Right renal cortex interstitium (tissue), 3 donors: ENCODE measurements around the gene ZNF714. TPM values are rescaled to one million over a fixed set of nuclear protein-coding genes. Genes with fewer than 3 reads are reported as not detected.

Experiments used
- DNase-seq, 3 donors: peaks; one replicate each; pipeline ENCODE4 v3.0.0-alpha.2; 2013; ENCODE audit warnings: low read depth in 3 of 3, low spot score in 2 of 3
- polyA plus RNA-seq, 3 donors: library from polyadenylated mRNA; unstranded; fragments of 120-200 nt; gene quantifications; one replicate each; pipeline ENCODE4 v1.2.1, GENCODE V29; 2013; ENCODE audit not compliant: insufficient read length in 3 of 3

Gene ZNF714
- 10 to 100 TPM; 11.3 to 20.7 (median 15.0) TPM for polyA plus RNA-seq

- DNase-seq: peak; percentile 41 to 83 (median 80)
Measured at GRCh38 chr19:21082011-21082975, at the start of gene ZNF714. Gene ZNF714, plus strand, starts transcription at chr19:21082203. Its CDS starts 16,066 bp downstream, at chr19:21098269.

- no peak for DNase-seq
Measured at GRCh38 chr19:21045028-21045427, 37.0 kb upstream of the ZNF714 start.

GRCh38 chr19:21046489-21046888 is 35.5 kb upstream of the ZNF714 start:
- no peak for DNase-seq

GRCh38 chr19:21047716-21048115 is 34.3 kb upstream of the ZNF714 start:
- no peak for DNase-seq

GRCh38 chr19:21052902-21053301 is 29.1 kb upstream of the ZNF714 start:
- no peak for DNase-seq

- DNase-seq: no peak
Measured at GRCh38 chr19:21065336-21065735, 16.7 kb upstream of the ZNF714 start.

- DNase-seq: no peak
Measured at GRCh38 chr19:21084343-21084742, 2.3 kb downstream of the ZNF714 start.

- DNase-seq: no peak
Measured at GRCh38 chr19:21087871-21088270, 5.9 kb downstream of the ZNF714 start.

GRCh38 chr19:21092109-21092508 is 10.1 kb downstream of the ZNF714 start:
- no peak for DNase-seq

- DNase-seq: no peak
Measured at GRCh38 chr19:21094347-21095025, 12.5 kb downstream of the ZNF714 start.

- no peak for DNase-seq
Measured at GRCh38 chr19:21098291-21098690, 16.3 kb downstream of the ZNF714 start.

- DNase-seq: no peak
Measured at GRCh38 chr19:21101521-21102242, 19.7 kb downstream of the ZNF714 start.

GRCh38 chr19:21109116-21109515 is 27.1 kb downstream of the ZNF714 start:
- DNase-seq: no peak

GRCh38 chr19:21110183-21110582 is 28.2 kb downstream of the ZNF714 start:
- no peak for DNase-seq

- no peak for DNase-seq
Measured at GRCh38 chr19:21115430-21115829, 33.4 kb downstream of the ZNF714 start.

- DNase-seq: no peak
Measured at GRCh38 chr19:21117041-21117907, 35.3 kb downstream of the ZNF714 start.

GRCh38 chr19:21126078-21126477 is 44.1 kb downstream of the ZNF714 start:
- DNase-seq: no peak

- DNase-seq: no peak
Measured at GRCh38 chr19:21127001-21127400, 45.0 kb downstream of the ZNF714 start.

- DNase-seq: no peak
Measured at GRCh38 chr19:21127898-21128297, 45.9 kb downstream of the ZNF714 start.
